Ectodermal cell (in vitro differentiated cells): Measurements from ENCODE around the gene LAMA1.

Experiments used
- H3K27ac ChIP-seq: 2 replicates; pipeline ENCODE4 v1.7.0; 2013; ENCODE audit warnings: mild to moderate bottlenecking, low read depth, low read length; ENCODE audit not compliant: insufficient read depth, poor library complexity, severe bottlenecking
- H3K27me3 ChIP-seq: 2 replicates; pipeline ENCODE4 v1.7.0; 2013; ENCODE audit warnings: mild to moderate bottlenecking, low read length; ENCODE audit not compliant: insufficient read depth, control insufficient read depth, poor library complexity, severe bottlenecking
- H3K36me3 ChIP-seq: one replicate; pipeline ENCODE4 v1.7.0; 2013; ENCODE audit warnings: low read length; ENCODE audit not compliant: control insufficient read depth, insufficient read depth
- H3K4me1 ChIP-seq: one replicate; pipeline ENCODE4 v1.7.0; 2013; ENCODE audit warnings: low read length; ENCODE audit not compliant: control insufficient read depth, insufficient read depth
- H3K4me3 ChIP-seq: 2 replicates; pipeline ENCODE4 v1.7.0; 2013; ENCODE audit warnings: low read depth, low read length, control low read depth; ENCODE audit not compliant: insufficient read depth
- H3K9me3 ChIP-seq: 2 replicates; pipeline ENCODE4 v1.7.0; 2013; ENCODE audit warnings: mild to moderate bottlenecking, low read length, moderate library complexity; ENCODE audit not compliant: control insufficient read depth
- WGBS, 2 experiments: methylation state at CpG; one replicate each; pipeline ENCODE4 v1.1.7; 2013; ENCODE audit warnings: missing lambda C conversion rate in 2 of 2; 5-methylcytosine and 5-hydroxymethylcytosine counted together

Gene LAMA1

GRCh38 chr18:7025194-7025593 is 92.4 kb downstream of the LAMA1 start:
- H3K4me3 ChIP-seq = no peak overlapping the region
- no peaks in the 10 kb centered on the region for H3K4me1 ChIP-seq
- H3K9me3 ChIP-seq = no peaks in the 10 kb centered on the region
- WGBS, 2 experiments = 93 to 97% methylated on average over 6 of the region's 6 CpGs
- H3K27me3 ChIP-seq = no peaks in the 10 kb centered on the region
- no peak overlapping the region for H3K27ac ChIP-seq
- H3K36me3 ChIP-seq = peaks cover 42% of the 10 kb centered on the region

GRCh38 chr18:7023581-7023980 is 94.0 kb downstream of the LAMA1 start:
- Histone ChIP-seq H3K4me3 (no peak overlapping the region), H3K27me3 (no peaks in the 10 kb centered on the region), H3K36me3 (peaks cover 44% of the 10 kb centered on the region), H3K4me1 (no peaks in the 10 kb centered on the region), H3K27ac (no peak overlapping the region), H3K9me3 (no peaks in the 10 kb centered on the region)
- WGBS, 2 experiments = 88 to 91% methylated on average over 7 of the region's 7 CpGs

- Histone ChIP-seq H3K36me3 (peaks cover 44% of the 10 kb centered on the region), H3K4me1 (no peaks in the 10 kb centered on the region), H3K27me3 (no peaks in the 10 kb centered on the region), H3K27ac (no peak overlapping the region), H3K4me3 (no peak overlapping the region), H3K9me3 (no peaks in the 10 kb centered on the region)
- 96% methylated on average over 19 of the region's 19 CpGs for WGBS, 2 experiments
Observed at GRCh38 chr18:7023063-7023580, 94.5 kb downstream of the LAMA1 start.

- WGBS, 2 experiments = 90 to 91% methylated on average over 16 of the region's 16 CpGs
- H3K27ac ChIP-seq = no peak overlapping the region
- no peaks in the 10 kb centered on the region for H3K4me1 ChIP-seq
- no peak overlapping the region for H3K4me3 ChIP-seq
- H3K9me3 ChIP-seq = no peaks in the 10 kb centered on the region
- H3K27me3 ChIP-seq = no peaks in the 10 kb centered on the region
- peaks cover 46% of the 10 kb centered on the region for H3K36me3 ChIP-seq
Observed at GRCh38 chr18:7021994-7022840, 95.4 kb downstream of the LAMA1 start.

- Histone ChIP-seq H3K36me3 (peaks cover 53% of the 10 kb centered on the region), H3K27ac (no peak overlapping the region), H3K9me3 (no peaks in the 10 kb centered on the region), H3K4me3 (no peak overlapping the region), H3K4me1 (no peaks in the 10 kb centered on the region), H3K27me3 (no peaks in the 10 kb centered on the region)
- 95 to 97% methylated on average over 13 of the region's 13 CpGs for WGBS, 2 experiments
Observed at GRCh38 chr18:7020995-7021777, 96.4 kb downstream of the LAMA1 start.

GRCh38 chr18:7017013-7017412 is 100.6 kb downstream of the LAMA1 start:
- Histone ChIP-seq H3K4me3 (no peak overlapping the region), H3K4me1 (no peaks in the 10 kb centered on the region), H3K9me3 (no peaks in the 10 kb centered on the region), H3K36me3 (peaks cover 46% of the 10 kb centered on the region), H3K27ac (no peak overlapping the region), H3K27me3 (no peaks in the 10 kb centered on the region)
- 95 to 97% methylated on average over 5 of the region's 5 CpGs for WGBS, 2 experiments

GRCh38 chr18:7011142-7011541 is 106.5 kb downstream of the LAMA1 start:
- Histone ChIP-seq H3K27ac (no peak overlapping the region), H3K4me1 (no peaks in the 10 kb centered on the region), H3K27me3 (no peaks in the 10 kb centered on the region), H3K9me3 (no peaks in the 10 kb centered on the region), H3K36me3 (peaks cover 64% of the 10 kb centered on the region), H3K4me3 (no peak overlapping the region)
- WGBS, 2 experiments = 89 to 91% methylated on average over 19 of the region's 19 CpGs

- Histone ChIP-seq H3K9me3 (no peaks in the 10 kb centered on the region), H3K27ac (no peak overlapping the region), H3K27me3 (no peaks in the 10 kb centered on the region), H3K4me3 (no peak overlapping the region), H3K36me3 (peaks cover 44% of the 10 kb centered on the region), H3K4me1 (peaks cover 22% of the 10 kb centered on the region)
- 35 to 46% methylated on average over 6 of the region's 6 CpGs for WGBS, 2 experiments
Observed at GRCh38 chr18:7004009-7004408, 113.6 kb downstream of the LAMA1 start.

GRCh38 chr18:7002107-7002506 is 115.5 kb downstream of the LAMA1 start:
- Histone ChIP-seq H3K4me1 (peaks cover 22% of the 10 kb centered on the region), H3K27ac (no peak overlapping the region), H3K4me3 (no peak overlapping the region), H3K36me3 (peaks cover 46% of the 10 kb centered on the region), H3K9me3 (no peaks in the 10 kb centered on the region), H3K27me3 (no peaks in the 10 kb centered on the region)
- WGBS, 2 experiments = 16 to 21% methylated on average over 2 to 3 of the region's 3 CpGs

- no peaks in the 10 kb centered on the region for H3K9me3 ChIP-seq
- no peak overlapping the region for H3K4me3 ChIP-seq
- H3K36me3 ChIP-seq = peaks cover 34% of the 10 kb centered on the region
- H3K27me3 ChIP-seq = no peaks in the 10 kb centered on the region
- H3K4me1 ChIP-seq = peaks cover 22% of the 10 kb centered on the region
- WGBS, 2 experiments = 62 to 71% methylated on average over 6 to 9 of the region's 9 CpGs
- no peak overlapping the region for H3K27ac ChIP-seq
Observed at GRCh38 chr18:7000484-7001096, 117.0 kb downstream of the LAMA1 start.
